HCT116 (cell line): ENCODE data around the gene CDV3. TPM values are rescaled to one million over a fixed set of nuclear protein-coding genes. Genes with fewer than 3 reads are reported as not detected.

ENCODE experiments used
- total RNA-seq: library from RNA; stranded (reverse); gene quantifications from one replicate; pipeline ENCODE4 v1.2.1, GENCODE V29; 2021; ENCODE audit not compliant: unreplicated experiment

The CDV3 gene
- total RNA-seq, 1 experiment from 2014 or later: 153 TPM

Other genes with a start within 250 kb of the CDV3 start
- not detected for gene BFSP2, start 173.6 kb upstream of the CDV3 start, total RNA-seq
- 42.2 TPM for gene TOPBP1, start 88.3 kb downstream of the CDV3 start, total RNA-seq
- gene TF, start 172.7 kb downstream of the CDV3 start, total RNA-seq: 10.4 TPM
- gene SRPRB, start 232.1 kb downstream of the CDV3 start, total RNA-seq: 61.0 TPM